Mammary epithelial cell (primary cell): ENCODE results near the gene GORASP2.

Source experiments
- CTCF ChIP-seq, 2 donors: IDR thresholded peaks in 1 of 2; conservative IDR thresholded peaks in 1 of 2; 2 replicates each; pipeline ENCODE4 v1.5.1; 2011 to 2012; ENCODE audit warnings: inconsistent platforms in 2 of 2, low read length in 2 of 2, mild to moderate bottlenecking in 2 of 2, control low read depth in 1 of 2, low read depth in 1 of 2; ENCODE audit not compliant: insufficient read depth in 1 of 2; ENCODE audit errors: extremely low read depth in 1 of 2
- EZH2 ChIP-seq: IDR thresholded peaks from 2 replicates; pipeline ENCODE4 v1.6.1; 2012; ENCODE audit warnings: low read length, inconsistent platforms, borderline replicate concordance

- no peak for TF ChIP-seq CTCF (conservative IDR thresholded peaks at IDR 0.05 in 1 of 2, IDR thresholded peaks at IDR 0.05 in 1 of 2; ENCODE audit: extremely low read depth in 1 of 2, insufficient read depth in 1 of 2, low read depth in 1 of 2, low read length in 2 of 2)
- TF ChIP-seq EZH2, result no peak
Observed at GRCh38 chr2:170953941-170954340, 24.9 kb downstream of the GORASP2 start.
